A549 treated with AZD9567 at 1 μM for 4 hours (cell line): Measurements from ENCODE around the gene CC2D1A. TPM values are rescaled to one million over a fixed set of nuclear protein-coding genes. Genes with fewer than 3 reads are reported as not detected.

ENCODE experiments used
- total RNA-seq: library from RNA; stranded (reverse); fragments of 200-300 nt; extraction: Qiagen RNA extraction; gene quantifications from 5 replicates; pipeline ENCODE4 v1.2.3, GENCODE V29; 2022; ENCODE audit not compliant: insufficient read depth

CC2D1A gene
- total RNA-seq: 8.2 to 10.9 TPM (median 9.5 TPM) in 5 replicates

DNA sequence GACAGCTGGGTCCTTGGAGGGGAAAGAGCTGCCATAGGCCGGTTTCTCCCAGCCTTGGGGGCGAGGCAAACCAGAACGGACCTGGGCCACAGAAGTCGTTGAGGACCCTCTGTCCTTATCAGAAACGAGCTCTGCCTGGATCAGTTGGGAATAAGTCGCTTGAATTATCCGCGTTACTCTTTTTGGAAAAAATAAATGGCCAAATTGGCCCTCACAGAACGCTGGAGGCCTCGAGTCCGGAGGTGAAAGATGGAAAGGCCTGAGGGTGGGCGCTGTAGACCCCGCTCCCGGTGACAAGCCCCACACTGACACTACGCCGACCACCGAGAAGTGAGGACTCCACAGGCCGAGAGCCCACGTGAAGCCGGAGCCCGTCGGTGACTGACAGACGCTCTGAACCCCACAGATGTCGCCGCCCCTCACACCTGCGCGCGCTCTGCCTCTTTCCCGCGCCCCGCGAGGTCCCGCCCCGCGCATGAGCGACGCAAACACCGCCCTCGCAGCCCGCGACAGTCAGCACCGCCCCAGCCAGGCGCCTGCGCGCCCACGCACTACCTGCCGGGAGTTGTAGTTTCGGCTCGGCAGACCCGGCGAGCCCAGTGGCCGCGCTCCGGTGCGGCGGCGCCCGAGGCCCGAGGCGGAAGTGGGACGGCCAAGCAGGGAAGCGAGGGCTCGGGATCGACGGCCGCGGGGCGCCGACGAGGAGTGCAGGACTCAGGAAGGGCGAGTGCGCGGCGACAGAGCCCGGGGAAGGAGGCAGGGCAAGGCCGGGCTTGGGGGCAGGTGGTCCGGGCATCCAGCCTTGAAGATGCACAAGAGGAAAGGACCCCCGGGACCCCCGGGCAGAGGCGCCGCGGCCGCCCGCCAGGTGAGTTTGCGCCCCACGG lies at the start of gene CC2D1A, which contains the start of gene BRME1:
Gene CC2D1A (plus strand): TSS at position 568 of the 887 bp plus-strand sequence. CDS start 241 bp downstream, at position 809.
Gene BRME1 (minus strand): TSS at position 484 of the 887 bp plus-strand sequence. CDS start 1,225 bp downstream, outside the sequence.

DNA sequence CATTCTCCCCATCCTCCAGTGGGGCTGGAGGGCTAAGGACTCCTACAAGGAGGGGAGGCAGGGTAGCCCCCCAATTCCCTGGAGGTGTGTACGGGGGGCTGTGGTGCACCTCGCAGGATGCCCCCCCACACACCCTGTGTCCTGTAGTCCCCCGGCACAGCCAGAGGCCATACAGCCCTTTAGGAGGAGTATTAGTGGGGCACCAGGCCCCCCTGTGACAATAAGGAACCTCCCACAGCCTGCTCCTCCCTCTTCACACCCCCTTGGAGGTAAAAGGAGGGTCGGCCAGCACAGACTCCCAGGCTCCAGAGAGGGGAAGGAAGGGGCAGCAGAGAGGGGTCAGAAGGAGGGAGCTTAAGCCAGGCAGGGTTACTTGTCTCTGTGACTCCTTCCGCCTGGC lies 29.2 kb upstream of the CC2D1A start, which contains the start of gene NANOS3:
Gene NANOS3 (plus strand): TSS at position 301 of the 400 bp plus-strand sequence. CDS start 115 bp downstream, outside the sequence.

DNA sequence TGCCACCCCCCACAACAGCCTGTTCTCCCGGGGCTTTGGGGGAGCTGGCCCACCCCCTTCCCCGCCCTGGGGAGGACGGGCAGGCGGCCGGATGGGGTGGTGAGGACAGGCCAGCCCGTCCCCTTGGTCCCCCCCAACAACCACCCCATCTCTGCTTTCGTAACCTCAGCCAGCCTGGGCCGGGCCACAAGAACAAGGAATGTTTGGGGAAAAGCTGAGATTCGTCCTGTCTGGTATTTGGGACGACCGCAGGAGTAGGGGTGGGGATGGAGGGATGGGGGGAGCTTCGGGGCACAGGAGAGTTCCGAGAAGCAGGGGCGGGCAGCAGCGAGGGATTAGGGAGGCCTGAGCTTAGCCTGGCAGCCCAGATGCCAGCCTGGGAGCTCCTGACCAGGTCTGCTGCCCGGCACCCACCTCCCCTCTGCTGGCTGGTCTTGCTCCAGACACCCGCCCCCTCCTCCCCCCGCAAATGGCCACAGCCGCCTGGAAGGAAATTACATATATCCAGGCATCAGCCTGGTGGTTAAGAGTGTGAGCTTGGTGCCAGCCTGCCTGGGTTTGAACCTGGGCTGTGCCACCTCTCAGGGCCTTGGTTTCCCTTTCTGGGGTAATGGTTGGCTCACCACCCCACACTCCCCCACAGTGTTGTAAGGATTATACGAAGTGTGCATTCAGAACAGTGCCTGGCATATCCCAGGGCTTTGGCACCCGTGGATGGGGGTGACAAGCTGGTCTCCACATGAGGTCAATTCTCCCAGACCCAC lies 32.5 kb downstream of the CC2D1A start, which contains the start of gene PODNL1:
Gene PODNL1 (minus strand): TSS at position 117 of the 764 bp plus-strand sequence. CDS start 236 bp downstream, outside the sequence.

DNA sequence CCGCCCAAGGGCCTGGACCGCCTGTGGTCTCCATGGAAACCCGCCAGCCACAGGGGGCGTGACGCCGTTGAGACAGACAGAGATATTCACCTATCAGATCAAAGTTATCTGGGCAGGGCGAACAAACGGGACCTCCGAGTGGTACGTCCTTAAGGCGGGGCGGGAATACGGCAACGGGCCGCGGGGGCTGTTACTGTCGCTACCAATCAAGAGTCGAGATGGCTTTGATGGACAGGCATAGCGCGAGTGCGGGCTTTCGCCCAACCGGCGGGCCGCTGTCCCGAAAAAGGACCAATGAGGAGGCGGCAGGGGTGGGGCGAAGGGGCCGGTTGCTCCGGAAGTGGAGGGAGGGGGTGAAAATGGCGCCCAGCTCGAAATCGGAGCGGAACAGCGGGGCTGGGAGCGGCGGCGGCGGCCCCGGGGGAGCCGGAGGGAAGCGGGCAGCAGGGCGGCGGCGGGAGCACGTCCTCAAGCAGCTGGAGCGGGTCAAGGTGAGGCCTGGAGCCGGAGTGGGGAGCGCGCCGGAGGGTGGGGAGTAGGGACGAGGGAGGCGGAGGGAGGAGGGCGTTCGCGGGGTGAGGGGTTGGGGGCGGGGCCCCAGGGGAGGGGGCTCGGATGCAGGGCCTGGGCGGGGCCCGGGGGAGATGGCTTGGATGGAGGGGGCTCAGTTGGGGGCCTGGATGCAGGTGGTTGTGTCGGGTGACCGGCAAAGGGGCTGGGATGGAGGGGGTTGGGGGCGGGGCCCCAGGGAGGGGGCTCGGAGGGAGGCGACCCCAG lies 46.3 kb downstream of the CC2D1A start, which contains the start of gene DCAF15:
Gene DCAF15 (plus strand): TSS at position 356 of the 777 bp plus-strand sequence. CDS start 4 bp downstream, at position 360.

Other genes with a start within 250 kb of the CC2D1A start
- 12.5 to 15.5 TPM (median 14.1 TPM) in 5 replicates for gene MRI1, start 141.7 kb upstream of the CC2D1A start, total RNA-seq
- 128 to 211 TPM (median 206 TPM) in 5 replicates for gene C19orf53, start 131.7 kb upstream of the CC2D1A start, total RNA-seq
- gene ZSWIM4, start 110.8 kb upstream of the CC2D1A start, total RNA-seq: 3.7 to 4.0 TPM (median 3.9 TPM) in 5 replicates
- gene NANOS3, start 29.1 kb upstream of the CC2D1A start, total RNA-seq: 2.3 to 3.1 TPM (median 2.5 TPM) in 4 of 5 replicates, not detected in the other
- gene BRME1, start 84 bp upstream of the CC2D1A start, total RNA-seq: 0.08 to 0.55 TPM (median 0.37 TPM) in 4 of 5 replicates, not detected in the other
- gene PODNL1, start 32.2 kb downstream of the CC2D1A start, total RNA-seq: 1.1 to 4.3 TPM (median 1.5 TPM) in 5 replicates
- 14.7 to 22.8 TPM (median 21.9 TPM) in 5 replicates for gene DCAF15, start 46.3 kb downstream of the CC2D1A start, total RNA-seq
- 2.5 to 5.8 TPM (median 5.0 TPM) in 5 replicates for gene RFX1, start 100.1 kb downstream of the CC2D1A start, total RNA-seq
- gene RLN3, start 121.9 kb downstream of the CC2D1A start, total RNA-seq: not detected in 5 replicates
- gene IL27RA, start 125.6 kb downstream of the CC2D1A start, total RNA-seq: 7.7 to 9.5 TPM (median 9.1 TPM) in 5 replicates
- 1.6 to 2.4 TPM (median 2.3 TPM) in 5 replicates for gene PALM3, start 155.9 kb downstream of the CC2D1A start, total RNA-seq
- gene MISP3, start 166.6 kb downstream of the CC2D1A start, total RNA-seq: 3.9 to 4.9 TPM (median 4.5 TPM) in 4 of 5 replicates, not detected in the other
- gene C19orf67, start 179.6 kb downstream of the CC2D1A start, total RNA-seq: not detected in 5 replicates
- 28.7 to 39.0 TPM (median 35.6 TPM) in 5 replicates for gene SAMD1, start 184.6 kb downstream of the CC2D1A start, total RNA-seq
- gene PRKACA, start 211.6 kb downstream of the CC2D1A start, total RNA-seq: 30.4 to 51.2 TPM (median 33.2 TPM) in 5 replicates
- gene ASF1B, start 230.4 kb downstream of the CC2D1A start, total RNA-seq: 24.6 to 35.1 TPM (median 34.0 TPM) in 5 replicates